Suprapubic skin (tissue), 4 donors: ENCODE measurements around the gene TGFBRAP1.

Experiments used
- CTCF ChIP-seq, 2 donors: fragments of 200-600 bp in 1 of 2; fragments of 450-650 bp in 1 of 2; sonication (generic) in 1 of 2; IDR thresholded peaks; one replicate each; pipeline ENCODE4 v1.5.1; 2016 to 2019; ENCODE audit warnings: antibody characterized with exemption in 2 of 2, mild to moderate bottlenecking in 1 of 2, moderate library complexity in 1 of 2
- EP300 ChIP-seq: sonication (generic); formaldehyde crosslinking; IDR thresholded peaks from one replicate; pipeline ENCODE4 v1.6.1; 2017; ENCODE audit warnings: antibody characterized with exemption
- POLR2A ChIP-seq, 2 donors: fragments of 450-650 bp; IDR thresholded peaks; one replicate each; pipeline ENCODE4 v1.6.1; 2017; ENCODE audit warnings: antibody characterized with exemption in 2 of 2, mild to moderate bottlenecking in 2 of 2, moderate library complexity in 2 of 2
- POLR2AphosphoS5 ChIP-seq, 3 donors: sonication (generic); formaldehyde crosslinking; IDR thresholded peaks; one replicate each; pipeline ENCODE4 v1.6.1; 2017; ENCODE audit warnings: antibody characterized with exemption in 3 of 3

- TF ChIP-seq EP300 (no peak), CTCF (IDR thresholded peaks at IDR 0.05) (no peak), POLR2A (IDR thresholded peaks at IDR 0.05) (no peak), POLR2AphosphoS5 (IDR thresholded peaks at IDR 0.05) (no peak)
Measured at GRCh38 chr2:105256431-105257047, 73.0 kb downstream of the TGFBRAP1 start.
